Activated CD4-positive, CD25-positive, alpha-beta regulatory T cell treated with anti-CD3 and anti-CD28 coated beads, Interleukin-2, amount 50 U/mL, for 16 hours (primary cell): ENCODE data around the gene ARGLU1.

Experiments used
- DNase-seq: peaks from one replicate; pipeline ENCODE4 v3.0.0-alpha.2; 2020; ENCODE audit warnings: low read depth, low spot score

The ARGLU1 gene

DNA sequence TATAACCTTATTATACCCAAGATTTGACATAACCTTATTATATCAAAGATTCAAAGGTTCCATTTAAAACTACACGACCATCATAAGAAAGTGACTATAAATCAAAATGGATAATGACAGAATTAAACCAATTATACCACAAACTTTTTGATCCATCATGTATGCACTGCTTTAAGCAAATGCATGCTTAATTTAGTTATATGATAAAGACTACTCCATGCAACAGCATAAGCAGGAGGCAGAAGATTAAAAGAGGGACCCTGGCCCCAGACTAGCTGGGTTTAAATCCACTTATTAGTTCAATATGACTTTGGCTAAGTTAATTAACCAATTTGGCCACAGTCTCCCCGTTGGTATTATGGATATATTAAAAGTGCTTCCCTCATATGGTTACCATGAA, 43.8 kb downstream of the ARGLU1 start:
- DNase-seq = no peak

GRCh38 chr13:106523576-106523975, 44.4 kb downstream of the ARGLU1 start:
- no peak for DNase-seq

GRCh38 chr13:106522898-106523525, 44.9 kb downstream of the ARGLU1 start:
- DNase-seq = no peak

- no peak for DNase-seq
Observed at GRCh38 chr13:106522112-106522705, 45.7 kb downstream of the ARGLU1 start.

- no peak for DNase-seq
Observed at GRCh38 chr13:106521095-106521799, 46.7 kb downstream of the ARGLU1 start.

GRCh38 chr13:106520251-106521054, 47.5 kb downstream of the ARGLU1 start:
- no peak for DNase-seq

GRCh38 chr13:106518512-106518911, 49.4 kb downstream of the ARGLU1 start:
- DNase-seq = no peak

GRCh38 chr13:106517109-106517847, 50.7 kb downstream of the ARGLU1 start:
- no peak for DNase-seq

GRCh38 chr13:106515635-106516254, 52.2 kb downstream of the ARGLU1 start:
- DNase-seq = no peak

DNA sequence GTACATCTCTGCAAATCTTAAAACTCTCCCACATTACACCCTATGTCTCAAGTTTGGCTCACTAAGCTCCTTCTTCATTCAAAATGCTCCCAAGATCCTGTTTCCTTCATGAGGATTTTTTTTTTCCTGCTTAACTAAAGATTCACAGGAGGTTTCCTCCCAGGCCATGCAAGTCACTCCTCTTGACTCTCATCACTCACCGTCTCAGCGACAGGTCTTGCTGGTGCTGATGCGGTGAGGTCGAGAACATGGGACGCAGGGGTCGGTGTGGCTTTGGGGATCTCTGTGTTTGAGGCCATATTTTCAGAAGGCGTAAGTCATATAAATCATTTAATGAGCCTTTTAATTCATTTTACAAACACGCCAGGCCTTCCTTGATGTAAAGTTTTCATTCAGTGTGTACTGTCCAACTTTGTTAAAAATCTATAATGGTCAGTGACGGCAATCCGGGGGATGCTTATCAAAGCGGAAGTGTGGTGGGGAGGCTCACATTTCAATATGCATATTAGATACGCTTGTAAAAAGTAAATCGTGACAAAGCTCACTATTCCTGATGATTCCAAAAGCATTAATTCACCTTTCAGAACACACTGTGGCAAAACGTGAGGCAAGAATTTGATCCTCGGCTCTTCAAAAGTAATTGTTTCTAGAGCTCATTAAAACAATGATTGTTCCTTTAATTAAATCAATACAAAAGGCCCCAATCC, 52.9 kb downstream of the ARGLU1 start:
- DNase-seq = no peak

DNA sequence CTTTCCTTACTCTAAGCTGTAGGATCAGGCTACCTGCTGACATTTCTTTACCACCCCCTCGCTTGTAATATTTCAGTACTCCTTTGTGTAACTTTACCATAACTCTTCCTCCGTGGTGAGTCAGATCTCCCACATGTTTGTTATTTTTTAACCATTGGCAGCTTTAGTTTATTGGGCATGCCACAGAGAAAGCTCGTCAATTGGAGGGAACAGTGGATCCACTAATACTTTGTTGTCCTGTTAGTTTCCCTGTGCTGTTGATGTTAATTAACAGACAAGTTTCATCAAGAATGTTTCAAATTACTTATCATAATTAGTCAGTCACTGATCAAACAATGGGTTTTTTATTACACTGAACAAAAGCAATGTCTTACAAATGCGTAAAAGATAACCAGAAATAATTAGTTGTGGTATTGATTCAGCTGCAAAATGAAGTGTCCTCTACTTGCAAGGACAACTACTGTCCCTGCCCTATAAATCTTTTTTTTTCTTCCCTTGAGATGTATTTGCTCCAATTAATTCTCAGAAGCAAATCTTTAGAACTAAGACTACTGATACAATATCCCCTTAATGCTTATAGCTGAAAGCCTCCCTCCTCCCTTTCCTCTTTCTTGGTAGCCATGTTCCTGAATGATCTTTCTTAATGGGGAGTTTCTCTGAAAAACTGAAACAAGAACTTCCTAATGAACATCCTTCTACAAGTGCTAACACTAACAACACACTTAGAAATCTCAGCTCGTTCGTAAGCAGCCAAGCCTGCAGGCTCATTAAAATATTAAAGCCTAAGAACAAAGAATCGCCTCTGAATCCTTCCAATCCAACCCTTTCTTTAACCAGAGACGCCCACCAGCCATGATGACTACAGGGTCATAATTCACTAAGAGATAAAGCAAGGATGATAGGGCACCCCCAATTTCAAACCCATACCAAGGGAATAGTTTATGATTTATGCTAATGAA, 54.6 kb downstream of the ARGLU1 start:
- no peak for DNase-seq

- DNase-seq = no peak
Observed at GRCh38 chr13:106507560-106508274, 60.2 kb downstream of the ARGLU1 start.

- DNase-seq = no peak
Observed at GRCh38 chr13:106506286-106506685, 61.7 kb downstream of the ARGLU1 start.

DNA sequence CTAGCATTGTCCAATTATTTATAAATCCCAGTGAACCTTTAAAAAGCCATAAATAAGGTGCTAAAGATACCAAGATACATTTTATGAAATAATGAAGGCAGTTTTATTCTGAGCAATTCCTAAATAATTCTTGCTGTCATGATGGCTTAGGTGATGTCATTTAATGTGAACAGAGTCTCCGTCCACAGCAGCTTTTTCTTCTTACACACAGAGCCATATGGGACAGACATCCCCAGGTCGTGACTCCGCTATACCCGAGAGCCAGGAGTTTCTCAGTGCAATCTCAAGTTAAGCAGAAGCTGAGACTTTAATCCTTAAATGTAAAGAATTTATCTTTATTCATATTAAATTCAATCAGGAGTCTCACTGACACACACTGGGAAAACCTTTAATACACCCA, 62.2 kb downstream of the ARGLU1 start:
- DNase-seq = no peak

DNA sequence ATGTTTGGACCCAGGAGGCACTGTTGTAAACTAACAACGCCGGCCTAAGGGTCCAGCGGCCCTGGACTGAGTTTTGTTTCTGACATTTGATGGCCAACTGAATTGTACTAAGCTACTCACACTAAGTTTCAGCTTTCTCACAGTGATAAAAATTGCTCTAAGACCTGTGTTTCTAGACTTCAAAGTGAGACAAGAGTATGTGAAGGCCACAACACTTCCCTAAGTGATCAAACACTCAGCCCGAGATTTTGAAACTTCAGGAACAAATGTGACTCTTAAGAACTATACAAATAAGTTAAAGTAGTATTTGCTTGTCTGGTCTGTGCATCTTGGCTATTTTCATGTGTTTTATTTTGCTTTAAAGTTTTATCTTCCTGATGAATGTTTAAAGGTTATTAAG, 62.6 kb downstream of the ARGLU1 start:
- DNase-seq = no peak

DNA sequence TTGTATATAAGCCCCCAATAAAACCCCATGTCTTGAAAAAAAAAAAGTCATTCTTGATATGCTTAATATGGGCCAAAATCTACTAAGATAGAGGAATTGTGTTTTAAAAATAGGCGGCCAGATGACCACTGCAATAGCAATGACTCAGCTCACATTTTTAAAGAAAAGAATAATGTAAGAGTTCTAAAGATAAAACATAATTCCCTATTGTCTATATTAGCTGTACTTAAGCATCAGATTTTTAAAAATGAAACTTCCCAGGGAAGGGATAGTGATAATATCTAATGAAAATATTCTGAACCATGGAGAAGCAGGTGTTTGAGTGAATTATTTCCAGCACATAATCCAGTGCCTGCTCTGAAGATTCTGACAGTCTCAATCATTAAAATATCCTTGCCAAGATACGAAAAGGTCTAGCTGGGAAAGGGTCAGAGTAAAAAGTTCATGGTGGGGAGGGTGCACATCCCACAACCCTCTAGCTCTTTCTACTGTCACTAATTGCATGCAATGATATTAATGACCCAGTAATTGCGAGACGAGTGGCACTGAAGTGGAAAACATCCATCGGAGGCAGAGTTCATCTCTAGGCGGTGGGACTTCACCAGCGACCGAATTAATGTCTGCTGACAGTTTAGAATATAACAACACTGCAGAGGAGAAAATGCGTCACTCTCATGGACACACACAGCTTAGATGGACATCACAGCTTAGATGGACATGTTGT, 64.0 kb downstream of the ARGLU1 start:
- DNase-seq = no peak

DNA sequence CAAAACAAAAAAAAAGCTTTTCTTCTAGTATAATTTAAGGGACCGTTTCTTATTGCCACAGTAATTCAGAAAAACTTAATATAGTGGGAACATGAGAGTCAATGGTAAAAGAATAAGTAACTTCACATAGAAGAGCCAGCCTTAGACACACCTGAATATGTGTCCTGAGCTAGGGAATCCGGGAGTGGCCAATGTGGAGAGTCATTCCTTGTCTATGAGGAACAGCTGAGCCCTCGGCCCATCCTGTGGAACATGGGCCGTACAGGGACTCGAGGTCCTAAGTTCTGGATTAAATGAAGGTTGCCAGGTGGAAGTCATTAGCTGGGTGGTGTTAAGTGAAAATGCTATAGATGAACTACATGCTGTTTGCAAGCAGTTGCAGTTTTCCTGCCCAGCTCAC, 64.7 kb downstream of the ARGLU1 start:
- DNase-seq = no peak

- DNase-seq = no peak
Observed at GRCh38 chr13:106500445-106500844, 67.5 kb downstream of the ARGLU1 start.
